HG02759 (cell line): ENCODE data around the gene ZNF3.
A peak's percentile ranks its signal among the peaks of the same experiment; 100 is the strongest.
"Not testable (repeated sequence)": the region's sequence is repeated elsewhere in the genome, so short reads cannot be mapped to it uniquely, and the experiment has no call there.

Experiments used
- ATAC-seq: cut with Tn5 transposase; IDR thresholded peaks from one replicate; pipeline ENCODE4 v1.9.1; 2021; ENCODE audit warnings: mild to moderate bottlenecking, moderate library complexity; ENCODE audit not compliant: unreplicated experiment

The ZNF3 gene

GRCh38 chr7:100081535-100082102 is at the start of gene ZNF3:
ZNF3 (minus strand) TSS chr7:100081723; CDS start chr7:100077357, 4,366 bp downstream.
- peak; percentile 86 for ATAC-seq

- ATAC-seq = no peak
Measured at GRCh38 chr7:100130608-100131453, 49.3 kb upstream of the ZNF3 start.

GRCh38 chr7:100130220-100130607 is 48.7 kb upstream of the ZNF3 start:
- ATAC-seq = not testable (repeated sequence)

GRCh38 chr7:100128637-100128963 is 47.1 kb upstream of the ZNF3 start:
- ATAC-seq = no peak

- no peak for ATAC-seq
Measured at GRCh38 chr7:100127866-100128636, 46.5 kb upstream of the ZNF3 start.

- ATAC-seq = peak; percentile 65
Measured at GRCh38 chr7:100126931-100127865, 45.7 kb upstream of the ZNF3 start, which contains the start of gene MBLAC1. MBLAC1 (plus strand) TSS chr7:100126967; CDS start chr7:100127396, 429 bp downstream.

- ATAC-seq = no peak
Measured at GRCh38 chr7:100126239-100126930, 44.9 kb upstream of the ZNF3 start.

- ATAC-seq = no peak
Measured at GRCh38 chr7:100124301-100125230, 43.0 kb upstream of the ZNF3 start.

- ATAC-seq = no peak
Measured at GRCh38 chr7:100122568-100122967, 41.0 kb upstream of the ZNF3 start.

GRCh38 chr7:100122067-100122466 is 40.5 kb upstream of the ZNF3 start:
- ATAC-seq = no peak

- ATAC-seq = no peak
Measured at GRCh38 chr7:100120733-100121036, 39.2 kb upstream of the ZNF3 start.

GRCh38 chr7:100119970-100120732 is 38.6 kb upstream of the ZNF3 start:
- peak; percentile 31 for ATAC-seq

- ATAC-seq = peak; percentile 71
Measured at GRCh38 chr7:100119072-100119969, 37.8 kb upstream of the ZNF3 start, which contains the start of the genes CNPY4 and TAF6. CNPY4 (plus strand) TSS chr7:100119634; CDS start chr7:100119745, 111 bp downstream. TAF6 (minus strand) TSS chr7:100119358; CDS start chr7:100114209, 5,149 bp downstream.

GRCh38 chr7:100118388-100119071 is 37.0 kb upstream of the ZNF3 start:
- ATAC-seq = no peak

- ATAC-seq = no peak
Measured at GRCh38 chr7:100115026-100115425, 33.5 kb upstream of the ZNF3 start.

- ATAC-seq = no peak
Measured at GRCh38 chr7:100111914-100112313, 30.4 kb upstream of the ZNF3 start.

- ATAC-seq = no peak
Measured at GRCh38 chr7:100111156-100111555, 29.6 kb upstream of the ZNF3 start.
